GM19324 (cell line): ENCODE measurements around the gene RAB23.

Experiments used
- ATAC-seq: cut with Tn5 transposase; IDR thresholded peaks from one replicate; pipeline ENCODE4 v1.9.1; 2021; ENCODE audit warnings: mild to moderate bottlenecking, moderate library complexity; ENCODE audit not compliant: unreplicated experiment, low FRiP score

RAB23 gene

DNA sequence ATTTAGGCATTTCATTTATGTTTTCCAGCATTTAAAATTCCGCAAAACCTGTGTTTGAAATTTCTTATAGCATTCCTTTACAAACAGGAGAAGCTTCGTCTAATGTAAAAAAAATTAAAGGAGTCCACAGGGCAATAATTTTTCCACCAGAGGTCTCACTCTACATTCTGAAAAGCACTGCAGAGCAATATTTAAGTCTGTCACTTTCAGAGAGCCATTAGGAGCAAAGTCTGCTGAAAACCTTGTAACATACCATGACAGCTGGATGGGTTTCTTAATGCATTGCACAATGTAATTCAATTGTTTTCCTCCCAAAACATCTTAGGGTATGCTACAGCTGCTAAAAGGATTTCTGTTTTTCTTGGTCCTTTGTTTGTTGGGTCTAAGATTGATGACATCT, 32.0 kb downstream of the RAB23 start:
- ATAC-seq = no peak

DNA sequence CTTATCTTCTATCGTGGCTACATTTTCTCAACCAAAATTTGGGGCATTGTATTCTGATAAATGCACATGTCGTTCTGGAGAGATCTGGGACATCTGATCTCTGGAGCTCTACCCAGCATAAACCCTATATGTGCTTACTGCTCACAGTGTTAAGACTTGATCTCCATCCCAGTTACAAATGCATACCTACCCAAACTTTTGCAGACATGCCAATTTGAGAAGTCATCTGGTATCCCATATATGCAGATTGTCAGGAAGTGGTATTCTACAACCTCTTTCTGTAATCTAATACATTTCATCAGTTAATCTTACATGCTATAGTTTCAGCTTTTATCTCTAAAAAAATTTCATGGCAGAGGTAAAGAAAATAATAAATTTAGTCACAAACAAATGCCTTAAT, 38.8 kb downstream of the RAB23 start:
- no peak for ATAC-seq

DNA sequence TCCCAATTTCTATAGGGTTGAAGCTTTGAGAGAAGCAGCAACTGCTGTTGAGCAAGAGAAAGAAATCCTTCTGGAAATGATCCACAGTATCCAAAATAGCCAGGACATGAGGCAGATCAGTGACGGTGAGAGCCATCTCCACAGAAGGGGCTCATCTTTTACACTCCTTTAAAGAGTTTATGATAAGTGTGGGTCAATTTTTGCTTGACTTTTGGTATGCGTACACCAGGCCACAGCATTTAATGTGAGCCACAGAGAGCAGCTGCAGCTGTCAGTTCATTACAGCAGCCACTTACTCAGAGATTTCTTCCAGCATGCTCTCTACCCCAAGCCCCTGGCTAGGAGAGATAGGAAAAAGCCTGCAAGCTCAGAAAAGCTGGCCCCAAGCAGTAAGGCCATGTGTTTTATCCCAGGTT, 40.1 kb downstream of the RAB23 start:
- ATAC-seq = no peak

DNA sequence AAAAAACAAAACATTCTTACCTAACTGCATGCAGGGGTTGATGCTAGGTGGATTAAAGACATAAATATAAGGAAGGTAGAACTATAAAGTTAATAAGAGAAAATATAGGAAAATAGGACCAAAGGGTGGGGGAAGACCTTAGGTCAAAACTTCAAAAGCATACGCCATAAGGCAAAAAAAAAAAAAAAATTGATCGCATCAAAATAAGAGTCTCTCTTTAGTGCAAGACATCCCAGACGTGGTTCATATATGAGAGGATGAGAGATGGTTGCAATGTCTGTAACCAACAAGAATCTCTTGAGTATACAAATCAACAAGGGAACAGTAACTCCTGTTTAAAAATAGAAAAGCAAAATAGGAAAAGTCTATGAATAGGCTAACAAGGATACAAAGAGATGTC, 41.5 kb downstream of the RAB23 start:
- ATAC-seq = no peak

DNA sequence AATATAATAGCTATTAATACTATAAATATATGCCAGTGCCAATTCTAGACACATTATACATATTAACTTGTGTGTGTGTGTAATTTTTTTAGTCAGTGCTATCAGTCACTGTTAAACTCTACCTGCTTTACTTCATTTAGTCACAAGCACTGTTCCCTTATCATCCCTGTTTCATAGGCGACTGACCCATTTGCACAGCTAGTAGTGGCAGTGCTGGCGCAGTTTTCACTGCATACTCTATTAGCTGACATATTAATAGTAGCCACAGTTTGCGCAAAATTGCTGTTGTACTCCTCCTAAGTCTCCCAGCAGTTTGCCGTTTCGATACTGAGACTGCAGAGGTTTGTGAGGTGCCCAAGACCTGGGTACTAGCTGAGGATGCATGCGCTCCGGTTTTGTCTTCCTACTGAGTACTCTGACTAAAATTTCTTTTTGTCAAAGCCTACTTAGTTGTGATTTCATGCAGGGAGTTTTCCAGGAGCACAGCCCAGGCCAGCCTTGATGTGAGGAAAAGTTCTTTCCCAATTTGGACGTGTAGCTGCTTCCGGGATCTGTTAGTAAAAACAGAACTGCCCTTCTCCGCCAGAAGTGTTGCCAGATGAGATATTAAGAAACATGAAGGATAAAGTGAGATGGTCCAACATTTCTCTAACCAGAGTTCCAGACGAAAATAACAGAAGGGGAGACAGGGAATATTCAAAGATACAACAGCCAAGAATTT, 44.4 kb downstream of the RAB23 start:
- ATAC-seq = no peak

DNA sequence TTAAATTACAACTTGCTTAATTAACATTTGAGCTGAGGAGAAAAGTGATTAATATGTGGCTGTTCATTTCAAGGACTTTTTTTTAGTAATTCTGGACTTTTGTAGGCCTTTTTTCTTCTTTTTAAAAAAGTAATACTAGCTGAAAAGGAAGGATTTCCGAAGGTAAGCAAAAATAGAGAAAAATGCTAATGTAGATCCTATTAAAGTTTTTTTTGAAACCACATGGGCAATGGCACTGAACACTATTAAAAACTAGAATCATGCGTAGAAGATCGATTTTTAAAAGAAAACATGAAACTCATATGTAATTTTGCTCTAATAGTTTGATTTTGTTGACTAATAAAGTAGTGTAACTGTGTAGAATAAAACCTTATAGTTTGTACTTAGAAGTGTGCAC, 47.6 kb downstream of the RAB23 start:
- ATAC-seq = no peak

DNA sequence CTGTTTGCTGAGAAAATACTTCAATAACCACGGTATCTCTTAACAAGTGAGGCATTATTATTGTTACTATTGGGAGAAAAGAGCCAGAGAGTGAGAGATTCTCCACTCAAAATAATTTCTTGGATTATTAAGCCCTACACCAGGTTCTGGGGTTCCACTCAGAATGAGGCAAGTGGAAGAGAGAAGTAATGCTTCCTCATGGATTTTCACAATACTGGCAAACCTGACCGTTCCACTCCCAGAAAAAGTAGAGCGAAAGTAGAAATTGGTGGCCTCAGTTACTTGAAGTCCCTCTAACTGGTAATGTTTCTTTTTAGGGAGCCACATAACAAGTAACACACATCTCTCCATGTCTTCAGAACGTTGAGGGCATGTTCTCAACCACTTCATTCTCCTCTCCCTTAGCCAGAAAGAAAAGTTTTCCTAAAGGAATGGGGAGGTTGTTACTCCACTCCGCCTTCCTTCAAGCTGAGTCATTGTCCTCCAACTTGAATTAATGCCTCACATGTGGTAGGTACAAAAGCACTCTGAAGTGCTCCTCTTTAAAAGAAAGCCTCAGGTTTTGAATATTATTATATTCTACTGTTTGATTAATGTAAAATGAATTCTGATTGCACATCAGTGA, 48.1 kb downstream of the RAB23 start:
- no peak for ATAC-seq

DNA sequence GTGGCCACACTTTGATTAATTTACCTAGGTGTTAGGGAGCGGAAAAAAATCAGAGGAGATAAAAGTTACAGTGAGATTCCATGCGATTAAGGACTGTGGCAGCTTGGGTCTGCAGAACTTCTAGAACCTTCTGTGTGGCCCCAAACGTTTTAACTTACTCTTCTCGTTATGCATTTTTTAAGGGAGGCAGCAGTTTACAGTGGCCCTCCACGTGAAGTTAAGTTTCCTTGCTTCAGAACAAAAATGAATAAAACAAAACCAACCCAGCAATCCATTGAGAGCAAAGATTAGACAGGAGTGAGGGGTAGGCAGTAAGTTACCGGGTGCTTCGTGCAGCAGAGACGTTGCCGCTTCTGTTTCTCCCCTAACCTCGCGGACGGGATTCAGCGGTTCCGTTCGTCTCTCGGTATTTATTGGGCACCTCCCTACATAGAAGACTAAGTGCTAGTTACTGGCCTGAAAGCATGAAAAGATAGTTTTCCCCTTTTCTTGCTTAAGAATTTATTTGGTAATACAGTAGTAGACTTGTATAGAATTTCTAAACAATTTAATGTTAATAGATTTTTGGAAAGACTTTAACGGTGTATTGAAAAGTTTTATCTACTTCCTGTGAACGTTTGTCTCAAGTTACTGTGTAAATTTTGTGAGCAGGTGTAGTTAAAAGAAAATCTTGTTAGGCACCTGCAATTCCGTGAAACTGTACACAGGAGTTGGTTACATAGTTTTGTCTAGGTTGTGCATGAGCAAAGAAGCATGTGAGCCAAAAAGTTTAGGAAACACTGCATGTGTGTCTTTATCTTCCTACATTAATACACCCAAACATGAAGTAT, 48.8 kb downstream of the RAB23 start:
- ATAC-seq = no peak

DNA sequence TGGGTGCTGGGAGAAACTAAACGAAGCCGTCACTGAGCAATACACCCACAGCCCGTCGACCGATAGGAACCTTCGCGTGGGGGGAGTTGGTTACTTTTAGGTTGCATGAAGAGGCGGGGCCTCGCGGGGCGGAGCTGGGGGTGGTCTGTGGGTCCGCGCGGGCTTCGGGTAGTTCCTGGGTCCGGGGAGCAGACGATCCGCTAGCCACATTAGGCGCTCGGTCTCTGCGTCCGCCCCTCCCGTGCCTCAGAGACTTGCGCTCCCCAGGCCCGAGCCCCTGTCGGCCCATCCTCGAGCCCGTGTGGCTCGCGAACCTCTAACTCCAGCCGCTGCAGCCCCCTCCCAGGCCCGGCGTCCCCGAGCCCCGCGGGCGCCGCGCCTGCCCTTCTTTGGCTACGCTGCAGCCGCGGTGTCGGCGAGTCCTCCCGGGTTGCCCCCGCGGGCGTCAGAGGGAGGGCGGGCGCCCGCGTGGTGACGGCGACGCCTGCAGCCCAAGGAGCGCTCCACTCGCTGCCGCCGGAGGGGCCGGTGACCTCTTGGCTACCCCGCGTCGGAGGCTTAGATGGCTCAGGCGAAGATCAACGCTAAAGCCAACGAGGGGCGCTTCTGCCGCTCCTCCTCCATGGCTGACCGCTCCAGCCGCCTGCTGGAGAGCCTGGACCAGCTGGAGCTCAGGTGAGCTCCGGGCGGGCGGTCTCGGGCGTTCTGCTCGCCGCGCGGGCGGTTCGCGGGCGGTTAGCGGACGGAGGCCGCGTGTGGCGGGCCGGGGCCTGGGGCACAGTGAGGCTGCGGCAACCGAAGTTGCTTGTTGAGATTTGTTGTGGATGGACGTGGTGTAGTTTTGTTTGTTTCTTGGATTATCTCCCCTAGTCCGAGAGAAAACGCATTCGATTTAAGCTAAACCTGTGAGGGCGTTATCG, 49.7 kb downstream of the RAB23 start, which contains the start of gene BAG2:
TSS of gene BAG2 (plus strand) at position 191 of the 920 bp plus-strand sequence. CDS start at position 563, 372 bp downstream.
- ATAC-seq = peak; percentile 93

DNA sequence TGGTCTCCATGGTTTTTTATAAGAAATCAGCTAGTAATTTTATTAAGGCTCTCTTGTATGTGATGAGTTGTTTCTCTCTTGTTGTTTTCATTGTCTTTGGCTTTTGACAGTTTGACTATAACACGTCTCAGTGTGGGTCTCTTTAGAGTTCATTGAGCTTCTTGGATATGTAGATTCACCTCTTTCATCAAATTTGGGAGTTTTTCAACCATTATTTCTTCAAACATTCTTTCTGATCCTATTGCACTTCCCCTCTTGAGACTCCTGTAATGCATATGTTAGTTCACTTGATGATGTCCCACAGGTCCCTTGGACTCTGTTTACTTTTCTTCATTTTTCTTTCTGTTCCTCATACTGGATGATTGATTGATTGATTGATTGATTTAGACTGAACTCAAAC, 57.0 kb downstream of the RAB23 start:
- no peak for ATAC-seq

DNA sequence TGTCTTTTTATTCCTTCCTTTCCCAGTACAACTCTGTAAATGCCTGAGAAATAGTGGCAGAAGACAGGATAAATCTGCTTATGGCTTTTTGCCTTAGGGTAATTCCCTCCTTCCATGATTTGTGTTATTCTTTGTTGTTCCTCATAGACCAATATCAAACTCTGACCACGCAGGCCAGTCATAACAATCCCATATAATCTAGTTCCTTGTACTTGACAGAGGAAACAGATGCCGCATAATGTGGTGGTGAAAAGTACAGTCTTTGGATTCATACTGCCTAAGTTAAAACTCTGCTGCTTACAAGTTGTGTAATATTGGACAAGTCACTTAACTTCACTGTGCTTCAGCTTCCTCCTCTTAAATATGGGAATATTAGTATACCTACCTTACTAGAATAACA, 58.2 kb downstream of the RAB23 start:
- no peak for ATAC-seq

DNA sequence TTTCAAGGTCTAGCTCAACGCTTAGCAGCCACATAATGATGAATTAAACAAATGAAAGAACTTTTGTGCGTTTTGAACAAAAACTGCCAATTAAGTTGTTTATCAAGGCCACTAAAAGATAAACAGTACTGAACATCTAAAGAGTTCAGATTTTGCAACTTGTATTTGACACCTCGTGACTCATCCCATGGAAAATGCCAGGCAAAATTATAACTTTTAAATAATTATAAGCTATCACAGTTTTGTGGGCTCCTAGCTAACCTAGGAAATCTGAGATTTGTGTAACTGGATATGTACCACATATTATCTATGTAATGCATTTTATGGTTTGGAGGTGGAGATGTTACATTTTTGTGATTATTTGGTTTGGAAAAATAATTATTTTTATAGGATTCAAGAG, 59.6 kb downstream of the RAB23 start:
- no peak for ATAC-seq

DNA sequence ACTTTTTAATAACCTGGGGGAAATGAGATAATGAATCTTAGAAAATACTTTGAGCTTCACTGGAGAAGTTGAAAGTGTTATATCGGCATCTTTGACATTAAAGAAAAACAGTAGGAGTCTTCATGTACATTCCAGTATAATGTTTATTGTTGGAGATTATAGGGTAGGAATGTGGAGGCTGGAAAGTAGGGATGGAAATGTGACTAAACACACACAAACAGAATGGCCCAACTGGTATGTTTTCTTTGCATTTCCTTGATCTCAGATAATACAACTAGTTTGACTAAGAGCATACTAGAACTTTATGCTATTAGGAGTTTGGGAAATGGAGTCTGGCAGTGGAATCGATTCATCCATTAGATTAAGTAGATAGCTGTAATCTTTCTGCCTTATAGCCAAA, 60.1 kb downstream of the RAB23 start:
- ATAC-seq = no peak

DNA sequence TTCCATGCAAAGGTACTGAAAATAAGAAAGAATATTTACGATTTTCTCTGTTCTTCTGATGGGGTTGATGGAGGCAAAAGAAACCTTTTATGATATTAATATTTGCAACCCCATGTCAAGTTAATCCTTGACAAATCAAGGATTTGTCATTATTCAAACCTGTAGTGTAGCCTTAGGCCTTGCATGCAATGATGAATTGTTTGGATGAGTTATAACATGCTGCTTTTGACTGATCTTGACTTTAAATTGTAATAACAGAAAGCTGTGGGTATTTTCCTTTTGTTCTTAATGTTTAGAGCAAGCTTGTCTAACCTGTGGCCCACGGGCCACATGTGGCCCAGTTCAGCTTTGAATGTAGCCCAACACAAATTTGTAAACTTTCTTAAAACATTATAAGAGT, 63.0 kb downstream of the RAB23 start:
- ATAC-seq = no peak

DNA sequence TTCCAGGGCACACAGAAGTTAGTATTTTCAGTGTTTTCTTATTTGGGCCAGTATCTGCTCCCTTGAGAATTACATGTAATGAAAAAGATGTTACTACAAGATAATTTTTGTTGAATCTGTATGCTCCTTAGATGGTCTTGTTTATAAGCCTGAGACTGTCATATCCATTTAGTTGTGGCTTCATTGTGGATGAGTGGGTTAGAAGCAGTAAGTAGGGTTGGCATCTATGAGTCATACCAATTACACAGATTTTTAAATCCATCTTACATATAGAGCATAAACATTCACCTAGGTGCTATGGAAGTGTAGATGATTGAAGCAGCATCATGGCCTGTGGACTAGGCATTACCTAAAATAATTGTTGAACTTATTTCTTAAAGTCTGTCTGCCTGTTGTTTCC, 63.4 kb downstream of the RAB23 start:
- no peak for ATAC-seq

DNA sequence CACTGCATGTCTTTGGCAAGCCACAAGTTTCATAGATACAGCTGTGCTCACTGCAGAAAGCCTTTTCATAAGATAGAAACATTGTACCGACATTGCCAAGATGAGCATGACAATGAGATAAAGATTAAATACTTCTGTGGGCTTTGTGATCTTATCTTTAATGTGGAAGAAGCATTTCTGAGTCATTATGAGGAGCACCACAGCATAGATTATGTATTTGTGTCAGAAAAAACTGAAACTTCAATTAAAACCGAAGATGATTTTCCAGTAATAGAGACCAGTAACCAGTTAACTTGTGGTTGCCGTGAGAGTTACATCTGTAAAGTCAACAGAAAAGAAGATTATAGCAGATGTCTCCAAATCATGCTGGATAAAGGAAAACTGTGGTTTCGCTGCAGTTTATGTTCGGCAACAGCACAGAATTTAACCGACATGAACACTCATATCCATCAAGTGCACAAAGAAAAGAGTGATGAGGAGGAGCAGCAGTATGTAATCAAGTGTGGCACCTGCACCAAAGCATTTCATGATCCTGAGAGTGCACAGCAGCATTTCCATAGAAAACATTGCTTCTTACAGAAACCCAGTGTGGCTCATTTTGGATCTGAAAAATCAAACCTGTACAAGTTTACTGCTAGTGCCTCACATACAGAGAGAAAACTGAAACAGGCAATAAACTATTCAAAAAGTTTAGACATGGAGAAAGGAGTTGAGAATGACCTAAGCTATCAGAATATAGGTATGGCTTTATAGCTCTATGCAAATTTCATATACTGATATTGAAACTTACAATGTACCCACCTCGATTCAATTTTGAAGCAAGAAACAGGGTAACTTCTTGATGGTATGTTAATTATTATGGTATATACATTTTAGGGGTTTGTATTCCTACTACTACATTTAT, 73.9 kb downstream of the RAB23 start:
- ATAC-seq = no peak

DNA sequence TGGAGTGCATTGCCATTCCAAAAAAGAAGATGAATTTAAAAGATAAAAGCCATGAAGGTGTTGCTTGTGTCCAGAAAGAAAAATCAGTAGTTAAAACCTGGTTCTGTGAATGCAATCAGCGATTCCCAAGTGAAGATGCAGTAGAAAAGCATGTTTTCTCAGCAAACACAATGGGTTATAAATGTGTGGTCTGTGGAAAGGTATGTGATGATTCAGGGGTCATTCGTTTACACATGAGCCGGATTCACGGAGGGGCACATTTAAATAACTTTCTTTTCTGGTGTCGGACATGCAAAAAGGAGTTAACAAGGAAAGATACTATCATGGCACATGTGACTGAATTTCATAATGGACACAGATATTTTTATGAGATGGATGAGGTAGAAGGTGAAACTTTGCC, 74.7 kb downstream of the RAB23 start:
- no peak for ATAC-seq

DNA sequence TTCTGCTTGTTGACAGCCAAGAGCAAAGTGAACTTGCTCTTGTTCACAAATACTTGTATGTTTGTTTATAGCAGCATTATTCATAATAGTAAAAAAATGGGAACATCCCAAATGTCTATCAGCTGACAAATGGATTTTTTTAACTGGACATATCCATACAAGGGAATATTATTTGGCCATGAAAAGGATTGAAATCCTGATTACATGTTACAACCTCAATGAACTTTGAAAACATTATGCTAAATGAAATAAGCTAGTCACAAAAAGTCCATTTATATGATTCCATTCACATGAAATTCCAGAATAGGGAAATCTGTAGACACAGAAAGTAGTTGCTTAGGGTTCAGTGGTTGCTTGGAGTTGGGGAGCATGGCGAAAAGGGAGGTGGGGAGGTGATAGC, 78.4 kb downstream of the RAB23 start:
- ATAC-seq = no peak

DNA sequence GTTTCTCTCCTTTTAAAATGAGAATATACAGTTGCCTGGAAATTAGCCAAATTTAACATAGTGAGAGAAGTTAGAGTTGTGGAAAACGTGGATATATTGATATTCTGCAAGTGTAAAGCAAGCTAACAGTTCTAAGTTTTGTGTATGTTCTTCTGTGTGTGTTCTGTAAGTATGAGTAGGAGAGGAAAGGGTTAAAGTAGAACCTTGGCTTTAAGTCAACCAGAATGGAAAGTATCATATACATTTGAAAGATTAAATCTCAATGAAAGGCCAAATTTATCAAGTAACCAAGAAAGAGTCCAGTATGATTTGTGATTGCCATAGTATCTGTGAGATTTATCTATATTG, 80.0 kb downstream of the RAB23 start:
- ATAC-seq = no peak
